HG03064 (cell line): ENCODE measurements around the gene ADAMTS5.

Experiments used
- ATAC-seq: cut with Tn5 transposase; IDR thresholded peaks from one replicate; pipeline ENCODE4 v1.9.1; 2021; ENCODE audit warnings: low read depth; ENCODE audit not compliant: unreplicated experiment

ADAMTS5 gene

GRCh38 chr21:26949830-26950229, 17.1 kb downstream of the ADAMTS5 start:
- ATAC-seq: no peak

- no peak for ATAC-seq
These were observed 18.7 kb downstream of the ADAMTS5 start for GRCh38 chr21:26948194-26948593.

GRCh38 chr21:26946744-26947446, 20.0 kb downstream of the ADAMTS5 start:
- no peak for ATAC-seq

GRCh38 chr21:26945916-26946675, 20.8 kb downstream of the ADAMTS5 start:
- ATAC-seq: no peak

GRCh38 chr21:26943921-26944320, 23.0 kb downstream of the ADAMTS5 start:
- ATAC-seq: no peak

- ATAC-seq: no peak
These were observed 25.5 kb downstream of the ADAMTS5 start for GRCh38 chr21:26941421-26941820.

- ATAC-seq: no peak
These were observed 27.2 kb downstream of the ADAMTS5 start for GRCh38 chr21:26939601-26940111.

- ATAC-seq: no peak
These were observed 30.2 kb downstream of the ADAMTS5 start for GRCh38 chr21:26936641-26937040.

GRCh38 chr21:26935977-26936376, 30.9 kb downstream of the ADAMTS5 start:
- no peak for ATAC-seq

- no peak for ATAC-seq
These were observed 32.5 kb downstream of the ADAMTS5 start for GRCh38 chr21:26934383-26934782.

- ATAC-seq: no peak
These were observed 33.4 kb downstream of the ADAMTS5 start for GRCh38 chr21:26933448-26933847.

GRCh38 chr21:26925636-26926035, 41.3 kb downstream of the ADAMTS5 start:
- ATAC-seq: no peak

- no peak for ATAC-seq
These were observed 41.8 kb downstream of the ADAMTS5 start for GRCh38 chr21:26925122-26925521.

GRCh38 chr21:26923986-26924385, 42.9 kb downstream of the ADAMTS5 start:
- no peak for ATAC-seq

GRCh38 chr21:26920055-26920454, 46.8 kb downstream of the ADAMTS5 start:
- ATAC-seq: no peak

GRCh38 chr21:26918323-26919079, 48.4 kb downstream of the ADAMTS5 start:
- ATAC-seq: no peak

GRCh38 chr21:26916799-26917198, 50.1 kb downstream of the ADAMTS5 start:
- no peak for ATAC-seq

GRCh38 chr21:26914557-26914956, 52.3 kb downstream of the ADAMTS5 start:
- no peak for ATAC-seq

GRCh38 chr21:26912466-26912865, 54.4 kb downstream of the ADAMTS5 start:
- no peak for ATAC-seq

- ATAC-seq: no peak
These were observed 56.9 kb downstream of the ADAMTS5 start for GRCh38 chr21:26909972-26910371.

- ATAC-seq: no peak
These were observed 65.9 kb downstream of the ADAMTS5 start for GRCh38 chr21:26900980-26901379.
